Dendritic cell treated with granulocyte-macrophage colony-stimulating factor and Interleukin-4, amounts not matched to agents 40 ng/mL and 50 ng/mL, for 4 days (primary cell): Measurements from ENCODE around the gene ZBTB33.

ENCODE experiments used
- H3K27ac Mint-ChIP-seq: one replicate; pipeline ENCODE4 v1.8.0; 2022; ENCODE audit warnings: mild to moderate bottlenecking, mixed read lengths
- H3K27me3 Mint-ChIP-seq: one replicate; pipeline ENCODE4 v1.8.0; 2022; ENCODE audit warnings: mild to moderate bottlenecking, mixed read lengths
- H3K36me3 Mint-ChIP-seq: one replicate; pipeline ENCODE4 v1.8.0; 2022; ENCODE audit warnings: low read depth, mixed read lengths
- H3K4me1 Mint-ChIP-seq: one replicate; pipeline ENCODE4 v1.8.0; 2022; ENCODE audit warnings: low read depth, mixed read lengths
- H3K4me3 Mint-ChIP-seq: one replicate; pipeline ENCODE4 v1.8.0; 2022; ENCODE audit warnings: mild to moderate bottlenecking, moderate library complexity, mixed read lengths
- H3K9me3 Mint-ChIP-seq: one replicate; pipeline ENCODE4 v1.8.0; 2022; ENCODE audit warnings: mixed read lengths
- intact Hi-C: fragments of 100-400 bp; cut with micrococcal nuclease; formaldehyde crosslinking; loops from one replicate; pipeline ENCODE4 v1.15.0; 2022

ZBTB33 gene

GRCh38 chrX:120281761-120282160, 31.1 kb downstream of the ZBTB33 start:
- Mint-ChIP-seq H3K27ac (no peak overlapping the region), H3K4me1 (peaks cover 17% of the 10 kb centered on the region), H3K9me3 (no peaks in the 10 kb centered on the region), H3K36me3 (no peaks in the 10 kb centered on the region), H3K27me3 (no peaks in the 10 kb centered on the region), H3K4me3 (no peak overlapping the region)
- intact Hi-C loops: no loop called here

GRCh38 chrX:120282697-120283096, 32.1 kb downstream of the ZBTB33 start:
- Mint-ChIP-seq H3K27me3 (no peaks in the 10 kb centered on the region), H3K36me3 (no peaks in the 10 kb centered on the region), H3K4me3 (no peak overlapping the region), H3K27ac (no peak overlapping the region), H3K9me3 (no peaks in the 10 kb centered on the region), H3K4me1 (peaks cover 26% of the 10 kb centered on the region)
- intact Hi-C loops: no loop called here

- intact Hi-C loops: no loop called here
- Mint-ChIP-seq H3K4me3 (no peak overlapping the region), H3K4me1 (peaks cover 37% of the 10 kb centered on the region), H3K27me3 (no peaks in the 10 kb centered on the region), H3K9me3 (no peaks in the 10 kb centered on the region), H3K27ac (peak overlapping the region; percentile 69), H3K36me3 (no peaks in the 10 kb centered on the region)
These were observed 36.3 kb downstream of the ZBTB33 start for GRCh38 chrX:120286733-120287512.

- H3K36me3 Mint-ChIP-seq: no peaks in the 10 kb centered on the region
- H3K27ac Mint-ChIP-seq: peak overlapping the region; percentile 69
- no peak overlapping the region for H3K4me3 Mint-ChIP-seq
- no peaks in the 10 kb centered on the region for H3K9me3 Mint-ChIP-seq
- no peaks in the 10 kb centered on the region for H3K27me3 Mint-ChIP-seq
- peaks cover 36% of the 10 kb centered on the region for H3K4me1 Mint-ChIP-seq
- intact Hi-C loops: no loop called here
These were observed 37.0 kb downstream of the ZBTB33 start for GRCh38 chrX:120287513-120288112.

GRCh38 chrX:120290107-120290506, 39.5 kb downstream of the ZBTB33 start:
- H3K4me3 Mint-ChIP-seq: no peak overlapping the region
- intact Hi-C loops: no loop called here
- H3K36me3 Mint-ChIP-seq: no peaks in the 10 kb centered on the region
- no peaks in the 10 kb centered on the region for H3K9me3 Mint-ChIP-seq
- peaks cover 28% of the 10 kb centered on the region for H3K4me1 Mint-ChIP-seq
- H3K27me3 Mint-ChIP-seq: no peaks in the 10 kb centered on the region
- no peak overlapping the region for H3K27ac Mint-ChIP-seq

GRCh38 chrX:120291211-120291610, 40.6 kb downstream of the ZBTB33 start:
- no peaks in the 10 kb centered on the region for H3K27me3 Mint-ChIP-seq
- H3K9me3 Mint-ChIP-seq: no peaks in the 10 kb centered on the region
- H3K27ac Mint-ChIP-seq: no peak overlapping the region
- H3K36me3 Mint-ChIP-seq: no peaks in the 10 kb centered on the region
- no peak overlapping the region for H3K4me3 Mint-ChIP-seq
- intact Hi-C loops: no loop called here
- H3K4me1 Mint-ChIP-seq: peaks cover 23% of the 10 kb centered on the region

- intact Hi-C loops: no loop called here
- H3K9me3 Mint-ChIP-seq: no peaks in the 10 kb centered on the region
- no peaks in the 10 kb centered on the region for H3K27me3 Mint-ChIP-seq
- H3K4me3 Mint-ChIP-seq: no peak overlapping the region
- H3K27ac Mint-ChIP-seq: no peak overlapping the region
- H3K4me1 Mint-ChIP-seq: peaks cover 10% of the 10 kb centered on the region
- H3K36me3 Mint-ChIP-seq: no peaks in the 10 kb centered on the region
These were observed 42.4 kb downstream of the ZBTB33 start for GRCh38 chrX:120293015-120293414.

GRCh38 chrX:120294651-120295050, 44.0 kb downstream of the ZBTB33 start:
- Mint-ChIP-seq H3K27ac (no peak overlapping the region), H3K4me3 (no peak overlapping the region), H3K9me3 (no peaks in the 10 kb centered on the region), H3K4me1 (peaks cover 6% of the 10 kb centered on the region), H3K36me3 (no peaks in the 10 kb centered on the region), H3K27me3 (no peaks in the 10 kb centered on the region)
- intact Hi-C loops: no loop called here

- Mint-ChIP-seq H3K4me3 (no peak overlapping the region), H3K36me3 (no peaks in the 10 kb centered on the region), H3K4me1 (peaks cover 17% of the 10 kb centered on the region), H3K27ac (no peak overlapping the region), H3K27me3 (no peaks in the 10 kb centered on the region), H3K9me3 (no peaks in the 10 kb centered on the region)
- intact Hi-C loops: no loop called here
These were observed 47.3 kb downstream of the ZBTB33 start for GRCh38 chrX:120297923-120298322.

GRCh38 chrX:120299928-120300327, 49.3 kb downstream of the ZBTB33 start:
- no peak overlapping the region for H3K27ac Mint-ChIP-seq
- H3K9me3 Mint-ChIP-seq: no peaks in the 10 kb centered on the region
- intact Hi-C loops: loop anchor here (5.0 kb wide), 1 partner anchor 48 kb away; the partner anchor contains the start of gene ZBTB33
- no peaks in the 10 kb centered on the region for H3K27me3 Mint-ChIP-seq
- no peaks in the 10 kb centered on the region for H3K36me3 Mint-ChIP-seq
- H3K4me1 Mint-ChIP-seq: peaks cover 21% of the 10 kb centered on the region
- H3K4me3 Mint-ChIP-seq: no peak overlapping the region

- no peaks in the 10 kb centered on the region for H3K9me3 Mint-ChIP-seq
- no peaks in the 10 kb centered on the region for H3K27me3 Mint-ChIP-seq
- peaks cover 36% of the 10 kb centered on the region for H3K4me1 Mint-ChIP-seq
- H3K27ac Mint-ChIP-seq: no peak overlapping the region
- intact Hi-C loops: loop anchor here (5.0 kb wide), 1 partner anchor 49 kb away; the partner anchor contains the start of gene ZBTB33
- no peaks in the 10 kb centered on the region for H3K36me3 Mint-ChIP-seq
- H3K4me3 Mint-ChIP-seq: no peak overlapping the region
These were observed 50.9 kb downstream of the ZBTB33 start for GRCh38 chrX:120301497-120301896.

- no peaks in the 10 kb centered on the region for H3K27me3 Mint-ChIP-seq
- no peak overlapping the region for H3K4me3 Mint-ChIP-seq
- H3K9me3 Mint-ChIP-seq: no peaks in the 10 kb centered on the region
- intact Hi-C loops: loop anchor here (5.0 kb wide), 1 partner anchor 50 kb away; the partner anchor contains the start of gene ZBTB33
- peaks cover 41% of the 10 kb centered on the region for H3K4me1 Mint-ChIP-seq
- peak overlapping the region; percentile 67 for H3K27ac Mint-ChIP-seq
- H3K36me3 Mint-ChIP-seq: no peaks in the 10 kb centered on the region
These were observed 51.3 kb downstream of the ZBTB33 start for GRCh38 chrX:120301960-120302359.

GRCh38 chrX:120302434-120302833, 51.8 kb downstream of the ZBTB33 start:
- no peaks in the 10 kb centered on the region for H3K27me3 Mint-ChIP-seq
- H3K36me3 Mint-ChIP-seq: no peaks in the 10 kb centered on the region
- H3K4me1 Mint-ChIP-seq: peaks cover 43% of the 10 kb centered on the region
- intact Hi-C loops: loop anchor here (5.0 kb wide), 1 partner anchor 50 kb away; the partner anchor contains the start of gene ZBTB33
- H3K27ac Mint-ChIP-seq: peak overlapping the region; percentile 67
- H3K4me3 Mint-ChIP-seq: no peak overlapping the region
- H3K9me3 Mint-ChIP-seq: no peaks in the 10 kb centered on the region

- Mint-ChIP-seq H3K36me3 (peaks cover under 1% of the 10 kb centered on the region), H3K4me3 (no peak overlapping the region), H3K27me3 (peaks cover 16% of the 10 kb centered on the region), H3K9me3 (no peaks in the 10 kb centered on the region), H3K4me1 (peaks cover 39% of the 10 kb centered on the region), H3K27ac (no peak overlapping the region)
- intact Hi-C loops: loop anchor here (5.0 kb wide), 1 partner anchor 52 kb away; the partner anchor contains the start of gene ZBTB33
These were observed 53.6 kb downstream of the ZBTB33 start for GRCh38 chrX:120304256-120304655.
